ENCODE measurements around the gene TTLL11. TPM values are rescaled to one million over a fixed set of nuclear protein-coding genes. Genes with fewer than 3 reads are reported as not detected.

The TTLL11 gene
- polyA plus RNA-seq, 1 of the 3 experiments (the other 2 are of a cell fraction): 6.8 TPM

DNA sequence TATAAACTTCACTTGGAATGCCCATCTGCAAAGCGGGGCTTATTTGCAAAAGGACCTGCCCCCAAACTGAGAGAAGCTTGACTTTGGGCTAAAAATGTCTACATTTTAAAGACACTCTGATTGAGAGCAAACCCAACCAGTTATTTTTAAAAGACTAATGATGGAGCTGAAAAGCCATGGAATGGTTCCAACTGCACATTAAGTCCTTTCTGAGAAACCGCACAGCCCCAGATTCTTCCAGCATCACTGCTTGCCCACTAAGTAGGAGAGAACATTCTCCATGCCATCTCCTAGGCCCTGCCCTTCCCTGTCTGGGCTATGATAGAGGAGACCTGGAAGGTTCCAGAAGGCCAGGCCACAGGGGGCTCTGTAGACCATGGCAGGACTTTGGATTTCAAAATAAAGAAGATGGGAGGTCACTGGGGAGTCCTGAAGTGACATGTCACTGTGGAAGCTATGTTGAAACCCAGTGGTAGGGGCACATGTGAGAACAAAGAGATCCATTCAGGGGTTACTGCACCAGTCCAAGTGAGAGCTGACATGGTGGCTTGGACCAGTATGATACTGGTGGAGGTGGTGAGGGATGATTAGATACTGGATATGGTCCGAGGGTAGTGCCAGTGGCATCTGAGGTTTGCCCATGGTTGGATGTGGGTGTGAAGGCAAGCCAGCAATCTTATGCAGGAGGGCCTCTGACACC lies 262.5 kb downstream of the TTLL11 start:
- no peaks in the 10 kb centered on the region for H4K20me1 ChIP-seq (ENCODE audit: insufficient read depth)
- no peak overlapping the region for H3K27ac ChIP-seq (ENCODE audit: low read depth in 2 of 2, low read length in 1 of 2)
- H2AFZ ChIP-seq (ENCODE audit: low read depth): no peak overlapping the region
- CTCF ChIA-PET: interaction anchor here (0.8 kb wide), 1 partner anchor 14 kb away, joined by 3 read pairs; no protein-coding TSS in a partner anchor
- H3K79me2 ChIP-seq (ENCODE audit: insufficient read depth): no peaks in the 10 kb centered on the region
- DNase-seq: no peak
- no peak overlapping the region for H3K4me3 ChIP-seq (ENCODE audit: low read depth in 2 of 2, low read length in 1 of 2)
- TF ChIP-seq GABPA (IDR thresholded peaks at IDR 0.05; ENCODE audit: low read depth): no peak
- TF ChIP-seq GATA2 (CRISPR knock-in tag; IDR thresholded peaks at IDR 0.05): no peak
- no peak for TF ChIP-seq SMC3 (IDR thresholded peaks at IDR 0.05; ENCODE audit: low read depth, low read length)
- no peak for TF ChIP-seq TEAD4 (IDR thresholded peaks at IDR 0.05; ENCODE audit: borderline replicate concordance, insufficient read depth)
- TF ChIP-seq, protein P1, sequence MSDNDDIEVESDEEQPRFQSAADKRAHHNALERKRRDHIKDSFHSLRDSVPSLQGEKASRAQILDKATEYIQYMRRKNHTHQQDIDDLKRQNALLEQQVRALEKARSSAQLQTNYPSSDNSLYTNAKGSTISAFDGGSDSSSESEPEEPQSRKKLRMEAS (IDR thresholded peaks at IDR 0.05; ENCODE audit: low read depth): no peak
- no peak for TF ChIP-seq FOXM1 (IDR thresholded peaks at IDR 0.05; ENCODE audit: low read depth)
- TF ChIP-seq YY1 (IDR thresholded peaks at IDR 0.05; ENCODE audit: low read depth): no peak
- TF ChIP-seq, protein P2, sequence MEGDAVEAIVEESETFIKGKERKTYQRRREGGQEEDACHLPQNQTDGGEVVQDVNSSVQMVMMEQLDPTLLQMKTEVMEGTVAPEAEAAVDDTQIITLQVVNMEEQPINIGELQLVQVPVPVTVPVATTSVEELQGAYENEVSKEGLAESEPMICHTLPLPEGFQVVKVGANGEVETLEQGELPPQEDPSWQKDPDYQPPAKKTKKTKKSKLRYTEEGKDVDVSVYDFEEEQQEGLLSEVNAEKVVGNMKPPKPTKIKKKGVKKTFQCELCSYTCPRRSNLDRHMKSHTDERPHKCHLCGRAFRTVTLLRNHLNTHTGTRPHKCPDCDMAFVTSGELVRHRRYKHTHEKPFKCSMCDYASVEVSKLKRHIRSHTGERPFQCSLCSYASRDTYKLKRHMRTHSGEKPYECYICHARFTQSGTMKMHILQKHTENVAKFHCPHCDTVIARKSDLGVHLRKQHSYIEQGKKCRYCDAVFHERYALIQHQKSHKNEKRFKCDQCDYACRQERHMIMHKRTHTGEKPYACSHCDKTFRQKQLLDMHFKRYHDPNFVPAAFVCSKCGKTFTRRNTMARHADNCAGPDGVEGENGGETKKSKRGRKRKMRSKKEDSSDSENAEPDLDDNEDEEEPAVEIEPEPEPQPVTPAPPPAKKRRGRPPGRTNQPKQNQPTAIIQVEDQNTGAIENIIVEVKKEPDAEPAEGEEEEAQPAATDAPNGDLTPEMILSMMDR (IDR thresholded peaks at IDR 0.05): no peak
- WGBS (ENCODE audit: low lambda C conversion rate): 85% methylated on average over 3 of the region's 3 CpGs
- no peak overlapping the region for H3K4me2 ChIP-seq
- H3K4me1 ChIP-seq (ENCODE audit: control insufficient read depth in 1 of 2, insufficient read depth in 2 of 2, low read depth in 1 of 2, low read length in 1 of 2): no peaks in the 10 kb centered on the region
- no peaks in the 10 kb centered on the region for H3F3A ChIP-seq (replicated peaks; ENCODE audit: insufficient read depth)
- H3K36me3 ChIP-seq (replicated peaks in 1 of 2; ENCODE audit: control insufficient read depth in 1 of 2, insufficient read depth in 2 of 2, low read length in 1 of 2): no peaks in the 10 kb centered on the region
- no peaks in the 10 kb centered on the region for H3K9me3 ChIP-seq
- H3K27me3 ChIP-seq (ENCODE audit: insufficient read depth): no peaks in the 10 kb centered on the region
- H3K9me2 ChIP-seq: no peaks in the 10 kb centered on the region
- H3K9ac ChIP-seq: no peak overlapping the region
- POLR2A ChIA-PET: no interaction called here

DNA sequence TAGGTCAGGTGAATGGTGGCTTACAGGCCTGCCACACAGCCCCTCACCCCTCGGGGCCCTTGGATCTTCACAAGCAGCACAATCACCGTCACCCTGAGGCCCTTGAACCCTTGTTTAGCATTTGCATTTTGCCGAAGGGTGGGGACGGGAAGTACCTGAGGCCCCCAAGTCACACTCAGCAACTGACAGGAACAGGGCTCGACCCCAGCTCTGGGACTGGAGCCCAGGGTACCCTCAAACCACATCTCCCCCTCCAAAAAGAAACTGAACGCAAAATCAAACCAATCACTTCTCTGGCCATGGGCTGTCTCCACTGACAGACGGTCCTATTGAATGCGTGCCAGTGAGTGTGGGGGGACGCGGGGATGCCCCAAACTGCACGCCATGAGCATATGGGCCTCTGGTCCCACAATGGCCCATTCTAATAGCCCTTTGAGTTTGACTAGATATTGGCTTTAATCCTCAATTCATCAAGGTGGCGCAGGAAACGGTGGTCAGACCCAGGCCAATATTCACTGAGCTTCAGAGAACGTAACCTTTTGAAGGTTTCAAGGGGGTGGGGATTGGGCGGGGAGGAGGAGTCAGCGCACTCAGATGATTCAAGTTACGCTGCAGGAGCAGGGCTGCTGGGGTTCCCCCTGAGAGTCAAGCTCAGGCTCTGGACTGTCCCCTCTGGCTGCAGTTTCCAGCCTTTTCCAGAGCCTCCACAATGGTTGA lies 265.7 kb downstream of the TTLL11 start:
- Histone ChIP-seq H3K9me3 (no peaks in the 10 kb centered on the region), H3K9ac (no peak overlapping the region), H3K4me1 (ENCODE audit: control insufficient read depth in 1 of 2, insufficient read depth in 2 of 2, low read depth in 1 of 2, low read length in 1 of 2) (peaks cover 0 to 7% of the 10 kb centered on the region in 2 experiments; a peak in 1 of 4 replicates), H3F3A (replicated peaks; ENCODE audit: insufficient read depth) (no peaks in the 10 kb centered on the region), H3K27me3 (ENCODE audit: insufficient read depth) (no peaks in the 10 kb centered on the region), H2AFZ (ENCODE audit: low read depth) (no peak overlapping the region), H3K79me2 (ENCODE audit: insufficient read depth) (no peaks in the 10 kb centered on the region), H4K20me1 (ENCODE audit: insufficient read depth) (no peaks in the 10 kb centered on the region), H3K27ac (ENCODE audit: low read depth in 2 of 2, low read length in 1 of 2) (no peak overlapping the region), H3K4me3 (ENCODE audit: low read depth in 2 of 2, low read length in 1 of 2) (no peak overlapping the region), H3K9me2 (no peaks in the 10 kb centered on the region), H3K36me3 (replicated peaks in 1 of 2; ENCODE audit: control insufficient read depth in 1 of 2, insufficient read depth in 2 of 2, low read length in 1 of 2) (no peaks in the 10 kb centered on the region), H3K4me2 (no peak overlapping the region)
- no peak for DNase-seq
- POLR2A ChIA-PET: no interaction called here
- TF ChIP-seq NFIC (IDR thresholded peaks at IDR 0.05; ENCODE audit: borderline replicate concordance) (no peak), MXI1 (IDR thresholded peaks at IDR 0.05; ENCODE audit: low read depth, low read length) (no peak), TAF1 (IDR thresholded peaks at IDR 0.05; ENCODE audit: borderline replicate concordance, low read depth, low read length) (no peak), FOXJ3 (CRISPR knock-in tag; IDR thresholded peaks at IDR 0.05) (no peak), RCOR1 (IDR thresholded peaks at IDR 0.05; ENCODE audit: low read length) (no peak)
- 92% methylated on average over 15 of the region's 17 CpGs for WGBS (ENCODE audit: low lambda C conversion rate)
- CTCF ChIA-PET: no interaction called here

All from SK-N-SH (cell line).